Measurements from ENCODE around the gene KCMF1. TPM values are rescaled to one million over a fixed set of nuclear protein-coding genes. Genes with fewer than 3 reads are reported as not detected.

KCMF1 gene
- total and polyA plus RNA-seq, 9 of the 15 experiments (the other 6 are each of a cell fraction or from before 2014, with no cell fraction given), result 6.8 to 88.2 (median 46.5) TPM

DNA sequence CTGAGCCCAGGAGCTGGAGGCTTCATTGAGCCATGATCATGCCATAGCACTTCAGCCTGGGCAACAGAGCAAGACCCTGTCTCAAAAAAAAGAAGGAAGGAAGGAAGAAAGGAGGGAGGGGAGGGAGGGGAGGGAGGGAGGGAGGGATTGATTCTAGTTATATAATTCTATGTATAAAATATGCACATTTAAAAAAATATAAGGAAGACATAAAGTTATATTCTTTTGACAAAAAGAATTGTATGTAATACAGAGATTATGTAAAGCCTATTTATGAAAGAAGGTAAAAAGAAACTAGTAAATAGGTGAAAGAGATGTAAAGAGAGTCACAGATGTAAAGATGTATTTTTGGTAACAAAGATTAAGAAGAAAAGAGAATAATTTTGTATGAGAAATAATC, 48.0 kb upstream of the KCMF1 start:
- no peak for FAIRE-seq
- Histone ChIP-seq H3K4me3 (no peak overlapping the region), H3K4me2 (ENCODE audit: insufficient read depth, low read length) (no peak overlapping the region), H3K4me1 (replicated peaks in 1 of 2; ENCODE audit: control insufficient read depth in 2 of 2, insufficient read depth in 2 of 2, low read length in 2 of 2) (peaks cover 13 to 32% of the 10 kb centered on the region in 2 experiments), H3K36me3 (ENCODE audit: control insufficient read depth, insufficient read depth, low read length) (no peaks in the 10 kb centered on the region), H3K27me3 (ENCODE audit: control insufficient read depth in 2 of 2, insufficient read depth in 2 of 2, low read length in 2 of 2) (no peaks in the 10 kb centered on the region), H3K79me2 (ENCODE audit: control insufficient read depth, insufficient read depth, low read length) (no peaks in the 10 kb centered on the region), H3K27ac (ENCODE audit: extremely low read depth, low read depth, low read length) (no peak overlapping the region), H4K20me1 (replicated peaks; ENCODE audit: control insufficient read depth, insufficient read depth, low read length) (no peaks in the 10 kb centered on the region), H2AFZ (ENCODE audit: low read depth, low read length) (no peak overlapping the region), H3K9ac (ENCODE audit: insufficient read depth in 1 of 2, low read depth in 2 of 2, low read length in 2 of 2) (no peak overlapping the region), H3K9me3 (replicated peaks; ENCODE audit: control insufficient read depth, insufficient read depth, low read depth, low read length) (no peaks in the 10 kb centered on the region), H3K9me1 (ENCODE audit: control insufficient read depth, insufficient read depth, low read length) (peaks cover 5% of the 10 kb centered on the region)
- no peak for DNase-seq (ENCODE audit: extremely low read depth in 1 of 4, low spot score in 3 of 4)
- ChIA-PET POLR2A (interaction anchor here (2.0 kb wide), 1 partner anchor 16 kb away, joined by 6 read pairs; no protein-coding TSS in a partner anchor), CTCF (ENCODE audit: low intra/inter-chr PET ratio) (no interaction called here)
- no TSS peak for BruUV-seq (replicated peaks)
- TF ChIP-seq HNRNPK (IDR thresholded peaks at IDR 0.05; ENCODE audit: low read depth, low read length, poor library complexity, severe bottlenecking) (peak; percentile 76), KLF1 (tag; IDR thresholded peaks at IDR 0.05) (no peak), TCF3 (CRISPR knock-in tag; IDR thresholded peaks at IDR 0.05) (no peak), KLF6 (CRISPR knock-in tag; IDR thresholded peaks at IDR 0.05; ENCODE audit: borderline replicate concordance) (no peak), PCBP2 (IDR thresholded peaks at IDR 0.05; ENCODE audit: low read depth, low read length, poor library complexity, severe bottlenecking) (peak; percentile 77), L3MBTL2 (IDR thresholded peaks at IDR 0.05) (no peak), RAD21 (CRISPR knock-in tag; conservative IDR thresholded peaks at IDR 0.05 in 1 of 2, IDR thresholded peaks at IDR 0.05 in 1 of 2) (no peak), CEBPG (CRISPR knock-in tag; IDR thresholded peaks at IDR 0.05) (no peak), CEBPG (tag; conservative IDR thresholded peaks at IDR 0.05 in 1 of 2, IDR thresholded peaks at IDR 0.05 in 1 of 2) (no peak), ZNF197 (CRISPR knock-in tag; IDR thresholded peaks at IDR 0.05; ENCODE audit: low read depth) (no peak), KAT8 (IDR thresholded peaks at IDR 0.05; ENCODE audit: low read depth) (no peak), ZNF436 (CRISPR knock-in tag; IDR thresholded peaks at IDR 0.05) (no peak), ZNF586 (CRISPR knock-in tag; conservative IDR thresholded peaks at IDR 0.05) (no peak), ZNF140 (CRISPR knock-in tag; IDR thresholded peaks at IDR 0.05) (no peak), ZFPM2 (CRISPR knock-in tag; IDR thresholded peaks at IDR 0.05) (no peak), KDM1A (IDR thresholded peaks at IDR 0.05) (no peak)
- TF ChIP-seq, protein P1, sequence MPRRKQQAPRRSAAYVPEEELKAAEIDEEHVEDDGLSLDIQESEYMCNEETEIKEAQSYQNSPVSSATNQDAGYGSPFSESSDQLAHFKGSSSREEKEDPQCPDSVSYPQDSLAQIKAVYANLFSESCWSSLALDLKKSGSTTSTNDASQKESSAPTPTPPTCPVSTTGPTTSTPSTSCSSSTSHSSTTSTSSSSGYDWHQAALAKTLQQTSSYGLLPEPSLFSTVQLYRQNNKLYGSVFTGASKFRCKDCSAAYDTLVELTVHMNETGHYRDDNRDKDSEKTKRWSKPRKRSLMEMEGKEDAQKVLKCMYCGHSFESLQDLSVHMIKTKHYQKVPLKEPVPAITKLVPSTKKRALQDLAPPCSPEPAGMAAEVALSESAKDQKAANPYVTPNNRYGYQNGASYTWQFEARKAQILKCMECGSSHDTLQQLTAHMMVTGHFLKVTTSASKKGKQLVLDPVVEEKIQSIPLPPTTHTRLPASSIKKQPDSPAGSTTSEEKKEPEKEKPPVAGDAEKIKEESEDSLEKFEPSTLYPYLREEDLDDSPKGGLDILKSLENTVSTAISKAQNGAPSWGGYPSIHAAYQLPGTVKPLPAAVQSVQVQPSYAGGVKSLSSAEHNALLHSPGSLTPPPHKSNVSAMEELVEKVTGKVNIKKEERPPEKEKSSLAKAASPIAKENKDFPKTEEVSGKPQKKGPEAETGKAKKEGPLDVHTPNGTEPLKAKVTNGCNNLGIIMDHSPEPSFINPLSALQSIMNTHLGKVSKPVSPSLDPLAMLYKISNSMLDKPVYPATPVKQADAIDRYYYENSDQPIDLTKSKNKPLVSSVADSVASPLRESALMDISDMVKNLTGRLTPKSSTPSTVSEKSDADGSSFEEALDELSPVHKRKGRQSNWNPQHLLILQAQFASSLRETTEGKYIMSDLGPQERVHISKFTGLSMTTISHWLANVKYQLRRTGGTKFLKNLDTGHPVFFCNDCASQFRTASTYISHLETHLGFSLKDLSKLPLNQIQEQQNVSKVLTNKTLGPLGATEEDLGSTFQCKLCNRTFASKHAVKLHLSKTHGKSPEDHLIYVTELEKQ (CRISPR knock-in tag; IDR thresholded peaks at IDR 0.05), result no peak
- TF ChIP-seq, protein P2, sequence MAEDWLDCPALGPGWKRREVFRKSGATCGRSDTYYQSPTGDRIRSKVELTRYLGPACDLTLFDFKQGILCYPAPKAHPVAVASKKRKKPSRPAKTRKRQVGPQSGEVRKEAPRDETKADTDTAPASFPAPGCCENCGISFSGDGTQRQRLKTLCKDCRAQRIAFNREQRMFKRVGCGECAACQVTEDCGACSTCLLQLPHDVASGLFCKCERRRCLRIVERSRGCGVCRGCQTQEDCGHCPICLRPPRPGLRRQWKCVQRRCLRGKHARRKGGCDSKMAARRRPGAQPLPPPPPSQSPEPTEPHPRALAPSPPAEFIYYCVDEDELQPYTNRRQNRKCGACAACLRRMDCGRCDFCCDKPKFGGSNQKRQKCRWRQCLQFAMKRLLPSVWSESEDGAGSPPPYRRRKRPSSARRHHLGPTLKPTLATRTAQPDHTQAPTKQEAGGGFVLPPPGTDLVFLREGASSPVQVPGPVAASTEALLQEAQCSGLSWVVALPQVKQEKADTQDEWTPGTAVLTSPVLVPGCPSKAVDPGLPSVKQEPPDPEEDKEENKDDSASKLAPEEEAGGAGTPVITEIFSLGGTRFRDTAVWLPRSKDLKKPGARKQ (CRISPR knock-in tag; IDR thresholded peaks at IDR 0.05), result no peak
- intact Hi-C loops (cut with micrococcal nuclease), result loop anchor here (10.0 kb wide), 1 partner anchor 268 kb away; no protein-coding TSS in a partner anchor
- ATAC-seq, result no peak
- in situ Hi-C loops (cut with MboI), result loop anchor here (10.0 kb wide), 1 partner anchor 382 kb away; no protein-coding TSS in a partner anchor

Measured in K562 (cell line).